Stimulated activated CD8-positive, alpha-beta memory T cell treated with anti-CD3 and anti-CD28 coated beads, Interleukin-15, amount 100 ng/mL, for 4 hours (primary cell): ENCODE results near the gene CTSF.
"Not testable (repeated sequence)": the region's sequence is repeated elsewhere in the genome, so short reads cannot be mapped to it uniquely, and the experiment has no call there.

Source experiments
- DNase-seq, 2 donors: peaks; one replicate each; pipeline ENCODE4 v3.0.0-alpha.2; 2020; ENCODE audit warnings: low read depth in 2 of 2

Gene CTSF

DNA sequence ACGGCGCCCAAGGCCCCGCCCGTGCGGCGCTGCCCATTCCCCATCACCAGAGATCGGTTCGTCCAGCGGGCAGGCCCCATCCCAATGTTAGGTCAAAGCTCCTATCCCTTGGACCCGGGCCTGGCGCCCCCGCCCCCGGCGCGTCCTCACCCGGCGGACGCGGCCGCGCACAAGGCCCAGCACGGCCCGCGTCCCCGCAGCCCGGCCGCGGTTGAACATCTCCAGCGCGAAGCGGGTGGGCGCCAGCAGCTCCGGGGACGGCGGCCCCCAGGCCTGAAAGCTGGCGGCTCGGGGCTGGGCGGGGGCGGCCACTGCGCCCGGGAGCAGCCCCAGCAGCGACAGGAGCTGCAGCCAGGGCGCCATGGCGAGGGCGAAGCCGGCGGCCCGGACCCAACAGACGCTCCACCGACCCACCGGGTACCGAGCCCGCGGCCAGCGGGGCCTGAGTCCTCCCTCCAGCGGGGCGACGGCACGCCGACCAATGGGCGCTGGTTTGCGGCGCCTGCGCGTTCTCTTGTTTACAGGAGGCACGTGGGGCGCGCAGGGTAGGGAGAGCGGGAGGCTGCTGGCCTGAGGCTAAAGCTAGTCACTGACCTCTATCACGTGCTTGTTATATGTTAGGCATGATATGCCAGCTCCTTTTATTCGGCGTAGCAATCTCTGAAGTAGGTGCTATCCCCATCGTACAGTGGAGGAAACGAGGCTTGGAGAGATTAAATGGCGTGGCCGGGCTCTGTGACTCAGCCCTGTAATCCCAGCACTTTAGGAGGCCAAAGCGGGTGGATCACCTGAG, at the start of gene CTSF:
Gene CTSF, minus strand, starts transcription at position 483 of the 793 bp plus-strand sequence. Its CDS starts 120 bp downstream, at position 363.
- DNase-seq: peak; percentile 37 to 44

DNA sequence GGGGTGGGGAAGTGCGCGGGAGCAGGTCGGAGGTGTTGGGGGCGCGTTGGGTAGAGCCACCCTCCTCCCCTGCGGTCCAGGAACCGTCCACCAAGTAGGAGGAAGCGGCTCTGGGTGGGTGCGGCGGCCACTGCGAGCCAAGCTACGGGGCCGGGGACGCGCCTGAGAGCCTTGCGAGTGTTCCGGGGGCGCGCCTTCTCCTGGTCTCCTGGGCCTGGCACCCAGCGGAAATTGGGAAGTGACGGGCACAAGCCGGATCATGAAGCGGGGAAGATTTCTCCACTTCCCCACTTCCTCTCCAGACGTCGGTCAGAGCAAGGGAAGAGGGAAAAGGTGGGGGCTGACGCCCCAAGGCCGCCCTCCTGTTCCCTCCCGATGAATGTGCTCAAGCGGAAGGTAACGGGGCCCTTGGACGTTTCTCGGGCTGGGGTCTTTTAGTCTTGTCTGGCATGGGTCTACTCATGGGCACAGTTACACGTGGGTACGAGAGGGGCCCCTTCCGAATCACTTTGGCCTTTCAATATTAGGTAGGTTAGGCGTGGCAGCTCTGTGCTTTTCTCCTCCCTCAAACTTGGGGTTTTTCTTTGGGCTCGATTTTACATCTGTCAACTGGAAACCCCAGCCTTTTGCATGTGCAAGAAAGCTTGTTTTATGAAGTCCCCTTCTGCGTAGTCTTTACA, 48.9 kb upstream of the CTSF start:
- no peak for DNase-seq

DNA sequence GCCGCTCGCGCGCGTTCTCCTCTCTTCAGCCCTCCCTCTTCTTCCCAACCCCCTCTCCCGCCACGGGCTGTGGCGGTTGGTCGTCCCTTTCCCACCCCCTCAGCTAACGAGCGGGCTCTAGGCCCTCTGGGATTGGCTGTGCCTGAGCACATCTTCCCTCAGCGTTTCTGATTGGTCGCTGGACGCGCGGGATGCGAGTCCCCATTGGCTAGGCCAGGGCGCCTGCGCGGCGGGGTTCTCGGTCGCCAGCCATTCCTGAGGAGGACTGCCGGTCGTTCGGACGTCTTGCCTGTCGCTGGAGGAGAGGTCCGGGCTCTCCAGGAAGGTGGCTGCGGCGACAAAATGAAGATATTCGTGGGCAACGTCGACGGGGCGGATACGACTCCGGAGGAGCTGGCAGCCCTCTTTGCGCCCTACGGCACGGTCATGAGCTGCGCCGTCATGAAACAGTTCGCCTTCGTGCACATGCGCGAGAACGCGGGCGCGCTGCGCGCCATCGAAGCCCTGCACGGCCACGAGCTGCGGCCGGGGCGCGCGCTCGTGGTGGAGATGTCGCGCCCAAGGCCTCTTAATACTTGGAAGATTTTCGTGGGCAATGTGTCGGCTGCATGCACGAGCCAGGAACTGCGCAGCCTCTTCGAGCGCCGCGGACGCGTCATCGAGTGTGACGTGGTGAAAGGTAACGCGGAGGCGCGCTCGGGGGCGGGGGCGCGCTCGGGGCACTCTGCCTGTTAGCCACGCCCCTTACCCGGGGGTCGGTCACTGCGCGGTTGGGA, 48.2 kb upstream of the CTSF start, which contains the start of gene RBM14:
Gene RBM14, plus strand, starts transcription at position 252 of the 776 bp plus-strand sequence. Its CDS starts 91 bp downstream, at position 343.
- peak; percentile 95 to 97 for DNase-seq

GRCh38 chr11:66614073-66614472, 45.7 kb upstream of the CTSF start:
- no peak for DNase-seq

GRCh38 chr11:66612458-66612857, 44.1 kb upstream of the CTSF start:
- no peak for DNase-seq

GRCh38 chr11:66609721-66610617, 41.6 kb upstream of the CTSF start:
- DNase-seq: no peak

DNA sequence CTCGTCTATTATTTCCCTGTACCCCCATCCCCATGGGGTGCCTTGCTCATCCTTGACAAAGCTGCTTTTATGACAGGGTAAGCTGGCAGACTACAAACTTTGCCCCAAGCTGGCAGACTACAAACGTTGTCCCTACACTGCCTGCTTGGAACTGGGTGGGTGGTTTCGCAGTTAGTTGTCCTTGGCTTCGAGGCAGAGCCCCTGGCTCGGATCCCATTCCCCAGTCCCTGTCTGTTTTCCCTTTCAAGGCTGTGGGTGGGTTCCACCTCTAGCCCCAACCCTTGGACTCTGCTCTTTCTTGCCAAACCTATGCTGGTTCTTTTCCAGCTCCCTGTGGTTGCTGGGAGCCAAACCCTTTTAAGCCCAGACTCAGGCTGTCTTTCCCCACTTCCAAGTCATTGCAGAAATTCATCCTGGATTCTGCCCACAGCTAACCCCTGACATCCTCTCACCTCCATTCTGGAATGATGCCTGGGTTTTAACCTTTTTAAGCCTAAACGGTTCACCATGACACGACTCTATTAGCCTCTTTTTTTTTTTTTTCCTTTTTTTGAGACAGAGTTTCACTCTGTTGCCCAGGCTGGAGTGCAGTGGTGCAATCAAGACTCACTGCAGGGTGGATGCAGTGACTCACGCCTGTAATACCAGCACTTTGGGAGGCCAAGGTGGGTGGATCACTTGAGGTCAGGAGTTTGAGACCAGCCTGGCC, 38.9 kb upstream of the CTSF start:
- no peak for DNase-seq

GRCh38 chr11:66606608-66607007, 38.2 kb upstream of the CTSF start:
- not testable (repeated sequence) for DNase-seq

- DNase-seq: no peak
Measured at GRCh38 chr11:66604155-66604554, 35.7 kb upstream of the CTSF start.

DNA sequence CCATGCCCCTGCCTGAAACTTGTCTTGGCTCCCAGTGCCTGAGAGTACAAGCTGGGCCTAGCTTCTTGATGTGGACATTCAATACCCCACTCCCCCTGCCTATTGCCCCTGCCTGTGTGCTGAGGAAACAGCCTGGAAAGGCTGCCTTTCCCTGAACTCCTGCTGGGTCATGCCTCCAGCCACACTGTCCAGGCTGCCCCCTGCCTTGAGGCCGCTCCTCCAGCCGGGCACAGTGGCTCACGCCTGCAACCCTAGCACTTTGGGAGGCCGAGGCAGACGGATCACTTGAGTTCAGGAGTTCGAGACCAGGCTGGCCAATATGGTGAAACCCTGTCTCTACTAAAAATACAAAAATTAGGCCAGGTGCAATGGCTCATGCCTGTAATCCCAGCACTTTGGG, 34.7 kb upstream of the CTSF start:
- DNase-seq: no peak

- no peak for DNase-seq
Measured at GRCh38 chr11:66600631-66601233, 32.3 kb upstream of the CTSF start.

DNA sequence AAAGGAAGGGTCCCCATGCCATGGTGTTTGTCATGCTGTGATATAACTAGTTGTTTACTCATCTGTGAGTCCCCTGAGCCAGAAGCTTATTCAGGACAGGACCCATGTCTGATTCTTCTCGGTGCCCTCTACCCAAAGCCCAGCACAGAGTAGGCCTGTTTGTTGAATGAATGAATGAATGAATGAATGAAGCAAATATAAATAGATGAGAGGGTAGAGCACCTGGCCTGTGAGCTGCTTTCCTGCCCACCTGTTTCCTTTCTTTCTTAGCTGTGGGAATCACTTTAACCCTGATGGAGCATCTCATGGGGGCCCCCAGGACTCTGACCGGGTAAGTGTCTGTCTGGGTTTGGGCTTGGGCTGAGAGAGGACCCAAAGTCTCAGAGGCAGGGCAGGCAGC, 31.8 kb upstream of the CTSF start:
- DNase-seq: no peak

DNA sequence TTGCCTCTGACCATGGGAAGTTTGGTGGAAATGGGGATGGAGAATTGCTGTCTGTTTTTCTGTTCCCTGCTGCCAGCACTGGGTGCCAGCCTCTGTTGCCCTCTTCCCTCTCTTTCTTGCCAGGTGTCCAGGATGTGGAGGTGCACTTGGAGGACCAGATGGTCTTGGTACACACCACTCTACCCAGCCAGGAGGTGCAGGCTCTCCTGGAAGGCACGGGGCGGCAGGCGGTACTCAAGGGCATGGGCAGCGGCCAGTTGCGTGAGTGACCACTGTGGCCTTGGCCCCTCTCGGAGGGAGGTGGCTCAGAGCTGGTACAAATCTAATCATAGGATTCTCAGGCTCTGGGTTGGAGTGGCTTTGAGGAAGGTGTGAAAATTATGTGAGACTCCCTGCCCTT, 30.6 kb upstream of the CTSF start:
- DNase-seq: no peak

DNA sequence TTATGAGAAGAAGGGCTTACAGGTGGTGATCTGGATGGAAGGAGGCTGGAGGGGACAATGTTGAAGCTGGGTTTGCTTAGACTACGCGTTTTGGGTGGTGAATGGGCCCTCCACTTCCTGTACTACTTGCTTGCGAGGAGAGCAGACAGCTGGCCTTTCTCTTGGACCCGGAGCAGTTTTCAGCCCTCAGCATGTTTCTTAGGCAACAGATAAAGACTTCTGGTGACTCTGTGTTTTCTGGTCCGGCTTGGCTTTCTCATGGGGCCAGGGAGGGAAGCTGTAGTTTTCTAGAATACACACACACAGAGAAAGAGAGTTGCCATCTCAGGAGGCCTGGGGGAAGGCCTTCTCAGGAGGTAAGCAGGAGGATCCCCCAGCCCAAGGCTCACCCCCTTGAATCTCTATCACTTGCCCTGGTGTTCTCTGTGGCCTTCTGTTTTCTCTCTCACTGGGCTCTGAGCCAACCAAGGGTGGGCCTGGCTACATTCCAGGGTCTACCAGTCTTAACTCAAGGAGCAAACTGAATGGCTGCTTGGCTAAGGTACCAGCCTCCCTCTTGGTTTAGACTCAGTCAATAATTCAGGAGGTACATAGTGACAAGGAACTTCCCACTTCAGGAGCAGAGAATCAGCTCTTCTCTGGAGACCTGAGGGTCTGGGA, 27.0 kb upstream of the CTSF start:
- DNase-seq: no peak

GRCh38 chr11:66593650-66594049, 25.2 kb upstream of the CTSF start:
- DNase-seq: no peak

GRCh38 chr11:66593303-66593635, 24.9 kb upstream of the CTSF start:
- no peak for DNase-seq

DNA sequence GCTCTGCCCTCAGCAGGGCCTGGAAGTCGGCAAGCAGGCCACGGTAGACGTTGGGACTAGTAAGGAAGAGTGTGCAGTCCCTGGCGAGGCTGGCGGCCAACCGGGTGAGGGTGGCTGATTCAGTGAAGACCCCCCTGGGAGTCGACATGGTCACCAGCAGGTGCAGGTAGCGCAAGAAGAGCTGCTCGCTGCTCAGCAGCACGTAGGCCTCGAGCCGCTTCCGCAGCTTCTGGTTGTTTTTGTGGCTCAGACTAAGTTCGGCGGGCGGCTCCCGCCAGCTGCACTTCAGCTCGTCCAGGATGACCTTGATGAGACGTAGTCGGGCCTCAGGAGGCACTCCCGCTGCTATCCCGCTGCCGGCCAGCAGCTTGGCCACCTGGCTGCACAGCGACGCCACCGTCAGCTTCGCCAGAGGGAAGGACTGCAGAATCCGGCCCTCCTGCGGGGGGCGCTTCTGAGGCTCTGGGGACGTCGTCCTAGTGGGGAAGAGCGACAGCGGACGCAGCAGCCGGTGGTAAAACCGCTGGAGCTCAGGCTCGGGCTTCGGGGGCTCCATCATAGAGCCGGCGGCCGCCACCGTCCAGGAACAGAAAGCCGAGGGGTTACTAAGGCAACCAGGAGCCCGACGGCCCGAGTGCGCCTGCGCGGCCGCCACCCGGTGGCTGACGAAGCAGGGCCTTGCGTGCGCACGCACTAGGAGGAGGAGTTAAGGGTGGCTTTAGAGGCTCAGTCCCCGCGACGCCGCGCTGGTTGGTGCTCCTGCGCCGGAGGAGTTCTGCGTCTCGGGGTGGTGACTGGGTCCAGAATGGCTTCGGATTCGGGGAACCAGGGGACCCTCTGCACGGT, 24.3 kb upstream of the CTSF start, which contains the start of the genes CCDC87 and CCS:
Gene CCDC87, minus strand, starts transcription at position 607 of the 846 bp plus-strand sequence. Its CDS starts 48 bp downstream, at position 559.
Gene CCS, plus strand, starts transcription at position 729 of the 846 bp plus-strand sequence. Its CDS starts 77 bp downstream, at position 806.
- DNase-seq: peak; percentile 96

DNA sequence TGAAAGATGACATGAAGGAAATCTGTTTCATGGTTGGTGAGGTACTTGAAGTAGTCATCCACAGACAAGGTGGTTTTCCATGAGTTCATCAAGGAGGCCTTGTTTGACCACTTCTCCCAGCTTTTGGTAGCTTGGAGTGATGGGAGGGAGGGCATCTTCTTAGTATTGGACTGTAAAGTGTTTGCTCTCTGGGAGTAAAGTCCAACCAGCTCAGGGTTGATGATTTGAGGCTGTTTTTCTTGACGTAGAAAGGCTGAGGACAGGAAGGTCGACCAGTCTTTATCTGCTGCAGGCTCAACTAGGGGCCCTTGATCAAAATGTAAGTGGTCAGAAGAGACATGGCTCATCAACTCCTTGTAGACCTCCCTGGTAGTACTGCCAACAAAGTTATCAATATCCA, 22.8 kb upstream of the CTSF start:
- DNase-seq: no peak
